Esophagus squamous epithelium (tissue), 4 donors: ENCODE data around the gene ZNF507.

Experiments
- POLR2A ChIP-seq, 4 donors: fragments of 450-650 bp; IDR thresholded peaks; one replicate each; pipeline ENCODE4 v1.6.1; 2017; ENCODE audit warnings: antibody characterized with exemption in 4 of 4, mild to moderate bottlenecking in 4 of 4, moderate library complexity in 3 of 4
- TF ChIP-seq, protein P1 (sequence below), 6 experiments: fragments of 450-650 bp in 4 of 6; fragments of 200-600 bp in 2 of 6; sonication (generic) in 2 of 6; IDR thresholded peaks; one replicate each; pipeline ENCODE4 v1.5.1; 2016 to 2019; ENCODE audit warnings: antibody characterized with exemption in 6 of 6, mild to moderate bottlenecking in 4 of 6, moderate library complexity in 4 of 6

DNA sequence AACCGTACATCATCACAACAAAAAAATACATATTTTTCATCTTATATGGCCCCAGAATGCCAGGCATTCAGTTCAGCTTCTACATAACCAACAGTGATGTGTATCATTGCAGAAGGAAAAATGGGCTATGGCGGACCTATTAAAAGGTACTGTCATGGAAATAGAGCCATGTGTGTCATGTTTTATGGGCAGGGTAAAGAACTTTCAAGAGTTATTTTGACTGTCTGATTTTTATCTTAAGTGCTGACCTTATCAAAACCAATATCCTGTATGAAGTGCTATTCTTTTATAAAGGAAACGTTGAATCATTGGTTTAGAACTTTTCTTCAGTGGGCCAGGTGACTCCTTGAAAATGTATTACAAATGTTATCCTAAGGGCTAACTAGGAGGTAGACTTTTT lies 9.9 kb downstream of the ZNF507 start:
- TF ChIP-seq, protein P1, sequence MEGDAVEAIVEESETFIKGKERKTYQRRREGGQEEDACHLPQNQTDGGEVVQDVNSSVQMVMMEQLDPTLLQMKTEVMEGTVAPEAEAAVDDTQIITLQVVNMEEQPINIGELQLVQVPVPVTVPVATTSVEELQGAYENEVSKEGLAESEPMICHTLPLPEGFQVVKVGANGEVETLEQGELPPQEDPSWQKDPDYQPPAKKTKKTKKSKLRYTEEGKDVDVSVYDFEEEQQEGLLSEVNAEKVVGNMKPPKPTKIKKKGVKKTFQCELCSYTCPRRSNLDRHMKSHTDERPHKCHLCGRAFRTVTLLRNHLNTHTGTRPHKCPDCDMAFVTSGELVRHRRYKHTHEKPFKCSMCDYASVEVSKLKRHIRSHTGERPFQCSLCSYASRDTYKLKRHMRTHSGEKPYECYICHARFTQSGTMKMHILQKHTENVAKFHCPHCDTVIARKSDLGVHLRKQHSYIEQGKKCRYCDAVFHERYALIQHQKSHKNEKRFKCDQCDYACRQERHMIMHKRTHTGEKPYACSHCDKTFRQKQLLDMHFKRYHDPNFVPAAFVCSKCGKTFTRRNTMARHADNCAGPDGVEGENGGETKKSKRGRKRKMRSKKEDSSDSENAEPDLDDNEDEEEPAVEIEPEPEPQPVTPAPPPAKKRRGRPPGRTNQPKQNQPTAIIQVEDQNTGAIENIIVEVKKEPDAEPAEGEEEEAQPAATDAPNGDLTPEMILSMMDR (IDR thresholded peaks at IDR 0.05): no peak
- TF ChIP-seq POLR2A (IDR thresholded peaks at IDR 0.05): no peak
